HUES64 (cell line): Measurements from ENCODE around the gene TSEN54.

ENCODE experiments used
- H3K27ac ChIP-seq: 2 replicates; pipeline ENCODE4 v1.7.0; 2013; ENCODE audit warnings: low read depth, low read length, inconsistent platforms
- H3K27me3 ChIP-seq: 2 replicates; pipeline ENCODE4 v1.6.1; 2013; ENCODE audit warnings: mild to moderate bottlenecking, low read length; ENCODE audit not compliant: insufficient read depth
- H3K36me3 ChIP-seq: 2 replicates; pipeline ENCODE4 v1.6.1; 2013; ENCODE audit warnings: mild to moderate bottlenecking, low read length; ENCODE audit not compliant: insufficient read depth
- H3K4me1 ChIP-seq: 2 replicates; pipeline ENCODE4 v1.6.1; 2013; ENCODE audit warnings: mild to moderate bottlenecking, low read length, moderate library complexity; ENCODE audit not compliant: insufficient read depth
- H3K4me3 ChIP-seq: 2 replicates; pipeline ENCODE4 v1.5.1; 2013; ENCODE audit warnings: mild to moderate bottlenecking, low read length, moderate library complexity
- H3K9ac ChIP-seq: 2 replicates; pipeline ENCODE4 v1.6.1; 2013; ENCODE audit warnings: mild to moderate bottlenecking, low read depth, low read length
- H3K9me3 ChIP-seq: 2 replicates; pipeline ENCODE4 v1.6.1; 2013; ENCODE audit warnings: low read depth, low read length; ENCODE audit not compliant: insufficient read depth
- whole genome bisulfite sequencing: fragments of 150-250, 120-280 bp; methylation state at CpG from one replicate; pipeline ENCODE4 v1.1.7; 2013; ENCODE audit warnings: missing lambda C conversion rate; 5-methylcytosine and 5-hydroxymethylcytosine counted together

TSEN54 gene

GRCh38 chr17:75563063-75563758 is 46.9 kb downstream of the TSEN54 start:
- 94% methylated on average over 28 of the region's 28 CpGs for WGBS
- Histone ChIP-seq H3K4me3 (no peak overlapping the region), H3K9me3 (no peaks in the 10 kb centered on the region), H3K27ac (no peak overlapping the region), H3K9ac (no peak overlapping the region), H3K4me1 (no peaks in the 10 kb centered on the region), H3K27me3 (no peaks in the 10 kb centered on the region), H3K36me3 (peaks cover 14% of the 10 kb centered on the region)

DNA sequence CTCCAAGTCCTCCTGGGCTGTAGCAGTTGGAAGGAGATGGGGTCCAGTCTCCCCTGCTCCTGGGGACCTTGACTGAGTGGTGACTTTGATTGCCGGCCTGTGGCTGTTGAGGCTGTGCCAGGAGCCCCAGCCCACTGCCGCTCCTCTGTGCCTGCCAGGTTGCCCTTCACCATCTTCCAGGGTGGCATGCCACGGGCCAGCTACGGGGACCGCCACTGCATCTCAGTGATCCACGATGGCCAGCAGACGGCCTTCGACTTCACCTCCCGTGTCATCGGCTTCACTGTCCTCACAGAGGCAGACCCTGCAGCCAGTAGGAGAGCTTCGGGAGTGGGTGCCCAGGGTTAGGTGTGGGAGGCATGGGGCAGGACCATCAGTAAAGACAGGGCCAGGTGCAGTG is 47.9 kb downstream of the TSEN54 start:
- H3K9me3 ChIP-seq, result no peaks in the 10 kb centered on the region
- no peaks in the 10 kb centered on the region for H3K27me3 ChIP-seq
- no peak overlapping the region for H3K4me3 ChIP-seq
- no peaks in the 10 kb centered on the region for H3K4me1 ChIP-seq
- H3K36me3 ChIP-seq, result peaks cover 14% of the 10 kb centered on the region
- WGBS, result 95% methylated on average over 11 of the region's 11 CpGs
- H3K9ac ChIP-seq, result no peak overlapping the region
- H3K27ac ChIP-seq, result no peak overlapping the region

DNA sequence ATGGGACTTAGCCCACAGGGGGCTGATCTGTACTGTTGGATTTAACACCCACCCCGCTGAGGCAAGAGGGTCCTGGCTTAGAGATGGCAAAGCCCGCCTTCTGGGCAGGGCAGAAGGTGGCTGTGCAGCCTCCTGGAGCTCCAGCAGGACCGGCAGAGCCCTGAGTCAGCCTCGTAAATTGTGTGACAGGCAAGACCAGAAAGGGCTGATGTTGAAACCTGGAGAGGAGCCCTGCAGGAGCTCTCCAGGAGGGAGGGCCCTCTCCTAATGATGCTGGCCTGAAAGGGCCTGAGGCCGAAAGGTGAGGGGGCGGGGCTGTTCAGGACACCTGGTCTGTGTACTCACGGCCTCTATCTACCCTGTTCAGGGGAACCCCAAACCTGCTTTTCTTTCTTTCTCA is 48.7 kb downstream of the TSEN54 start:
- 79% methylated on average over 7 of the region's 7 CpGs for WGBS
- H3K36me3 ChIP-seq, result peaks cover 14% of the 10 kb centered on the region
- H3K27ac ChIP-seq, result no peak overlapping the region
- no peaks in the 10 kb centered on the region for H3K27me3 ChIP-seq
- no peaks in the 10 kb centered on the region for H3K4me1 ChIP-seq
- no peak overlapping the region for H3K9ac ChIP-seq
- H3K9me3 ChIP-seq, result no peaks in the 10 kb centered on the region
- H3K4me3 ChIP-seq, result no peak overlapping the region

- H3K9me3 ChIP-seq, result no peaks in the 10 kb centered on the region
- no peaks in the 10 kb centered on the region for H3K27me3 ChIP-seq
- peaks cover 14% of the 10 kb centered on the region for H3K36me3 ChIP-seq
- 95% methylated on average over 6 of the region's 6 CpGs for WGBS
- H3K4me1 ChIP-seq, result no peaks in the 10 kb centered on the region
- H3K27ac ChIP-seq, result no peak overlapping the region
- H3K4me3 ChIP-seq, result no peak overlapping the region
- H3K9ac ChIP-seq, result no peak overlapping the region
Measured at GRCh38 chr17:75565618-75566017, 49.3 kb downstream of the TSEN54 start.

GRCh38 chr17:75566416-75566815 is 50.1 kb downstream of the TSEN54 start:
- no peak overlapping the region for H3K27ac ChIP-seq
- H3K4me3 ChIP-seq, result no peak overlapping the region
- H3K36me3 ChIP-seq, result peaks cover 15% of the 10 kb centered on the region
- no peak overlapping the region for H3K9ac ChIP-seq
- WGBS, result 86% methylated on average over 6 of the region's 6 CpGs
- no peaks in the 10 kb centered on the region for H3K27me3 ChIP-seq
- no peaks in the 10 kb centered on the region for H3K4me1 ChIP-seq
- H3K9me3 ChIP-seq, result no peaks in the 10 kb centered on the region

DNA sequence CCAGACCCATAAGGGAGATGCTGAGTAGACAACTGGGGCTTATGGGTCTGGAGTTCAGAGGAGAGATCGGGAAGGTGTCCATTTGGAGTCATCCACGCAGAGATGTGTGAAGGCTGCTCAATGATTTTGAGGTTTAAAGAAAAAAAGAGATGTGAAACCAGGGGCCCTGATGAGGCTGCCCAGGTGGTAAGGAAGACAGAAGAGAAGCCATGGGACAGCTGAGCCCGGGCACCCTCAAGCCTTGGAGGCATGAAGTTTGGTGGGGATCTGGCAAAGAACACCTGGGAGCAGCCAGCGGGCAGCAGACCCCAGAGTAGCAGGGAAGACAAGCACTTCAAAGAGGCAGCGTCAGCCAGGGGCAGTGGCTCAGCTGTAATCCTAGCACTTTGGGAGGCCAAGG is 50.5 kb downstream of the TSEN54 start:
- Histone ChIP-seq H3K4me1 (no peaks in the 10 kb centered on the region), H3K9me3 (no peaks in the 10 kb centered on the region), H3K4me3 (no peak overlapping the region), H3K27ac (no peak overlapping the region), H3K9ac (no peak overlapping the region), H3K27me3 (no peaks in the 10 kb centered on the region), H3K36me3 (peaks cover 16% of the 10 kb centered on the region)
- WGBS, result 92% methylated on average over 5 of the region's 5 CpGs

GRCh38 chr17:75568412-75569255 is 52.3 kb downstream of the TSEN54 start:
- Histone ChIP-seq H3K27ac (no peak overlapping the region), H3K4me1 (no peaks in the 10 kb centered on the region), H3K36me3 (peaks cover 8% of the 10 kb centered on the region; the same call in 1 of the 2 replicates), H3K9me3 (no peaks in the 10 kb centered on the region), H3K4me3 (no peak overlapping the region), H3K9ac (no peak overlapping the region), H3K27me3 (no peaks in the 10 kb centered on the region)
- 94% methylated on average over 31 of the region's 31 CpGs for WGBS

GRCh38 chr17:75570034-75570676 is 53.8 kb downstream of the TSEN54 start:
- H3K9ac ChIP-seq, result no peak overlapping the region
- no peaks in the 10 kb centered on the region for H3K9me3 ChIP-seq
- H3K27me3 ChIP-seq, result no peaks in the 10 kb centered on the region
- 93% methylated on average over 35 of the region's 35 CpGs for WGBS
- no peak overlapping the region for H3K27ac ChIP-seq
- H3K4me1 ChIP-seq, result no peaks in the 10 kb centered on the region
- no peak overlapping the region for H3K4me3 ChIP-seq
- H3K36me3 ChIP-seq, result 0 out of 2 replicates have a peak, but pooled peaks cover 4% of the 10 kb centered on the region

- no peak overlapping the region for H3K9ac ChIP-seq
- H3K36me3 ChIP-seq, result 0 out of 2 replicates have a peak, but pooled peaks cover 2% of the 10 kb centered on the region
- H3K27ac ChIP-seq, result no peak overlapping the region
Measured at GRCh38 chr17:75570772-75571171, 54.4 kb downstream of the TSEN54 start.

GRCh38 chr17:75571197-75571884 is 55.0 kb downstream of the TSEN54 start:
- WGBS, result 94% methylated on average over 15 of the region's 15 CpGs
- no peaks in the 10 kb centered on the region for H3K4me1 ChIP-seq
- no peak overlapping the region for H3K27ac ChIP-seq
- H3K4me3 ChIP-seq, result no peak overlapping the region
- H3K27me3 ChIP-seq, result no peaks in the 10 kb centered on the region
- 0 out of 2 replicates have a peak, but pooled peaks cover 2% of the 10 kb centered on the region for H3K36me3 ChIP-seq
- no peak overlapping the region for H3K9ac ChIP-seq
- no peaks in the 10 kb centered on the region for H3K9me3 ChIP-seq

More at GRCh38 chr17:75570772-75571171, 54.4 kb downstream of the TSEN54 start:
- no peaks in the 10 kb centered on the region for H3K9me3 ChIP-seq
- H3K4me1 ChIP-seq, result no peaks in the 10 kb centered on the region
- 95% methylated on average over 11 of the region's 11 CpGs for WGBS
- no peaks in the 10 kb centered on the region for H3K27me3 ChIP-seq
- H3K4me3 ChIP-seq, result no peak overlapping the region

DNA sequence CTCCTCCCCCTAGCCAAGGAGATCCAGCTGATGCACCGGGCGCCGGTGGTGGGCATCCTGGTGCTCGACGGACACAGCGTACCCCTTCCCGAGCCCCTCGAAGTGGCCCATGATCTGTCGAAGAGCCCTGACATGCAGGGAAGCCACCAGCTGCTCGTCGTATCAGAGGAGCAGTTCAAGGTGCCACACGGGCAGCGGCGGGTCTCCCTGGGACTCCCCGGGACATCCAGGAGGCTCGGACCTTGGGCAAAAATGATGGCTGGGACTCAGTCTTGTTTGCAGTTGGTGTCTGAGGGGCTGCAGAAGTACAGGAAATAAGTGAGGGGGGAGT is 55.5 kb downstream of the TSEN54 start:
- Histone ChIP-seq H3K27me3 (no peaks in the 10 kb centered on the region), H3K27ac (no peak overlapping the region), H3K4me3 (no peak overlapping the region), H3K9ac (no peak overlapping the region), H3K4me1 (no peaks in the 10 kb centered on the region), H3K36me3 (0 out of 2 replicates have a peak, but pooled peaks cover 2% of the 10 kb centered on the region), H3K9me3 (no peaks in the 10 kb centered on the region)
- WGBS, result 93% methylated on average over 16 of the region's 16 CpGs
